Activated CD8-positive, alpha-beta memory T cell treated with anti-CD3 and anti-CD28 coated beads, Interleukin-2, amount 50 U/mL, for 1 hour (primary cell): ENCODE measurements around the gene IKBIP.
"Not testable (repeated sequence)": the region's sequence is repeated elsewhere in the genome, so short reads cannot be mapped to it uniquely, and the experiment has no call there.

Experiments
- DNase-seq: peaks from one replicate; pipeline ENCODE4 v3.0.0-alpha.2; 2020; ENCODE audit errors: extremely low read depth

The IKBIP gene

GRCh38 chr12:98644712-98645571 is at the start of gene IKBIP, which contains the start of gene APAF1:
IKBIP (minus strand) TSS chr12:98644788; CDS start chr12:98644701, 87 bp downstream.
APAF1 (plus strand) TSS chr12:98645290; CDS start chr12:98648360, 3,070 bp downstream.
- DNase-seq, result peak; percentile 72

- no peak for DNase-seq
Measured at GRCh38 chr12:98691351-98691750, 46.8 kb upstream of the IKBIP start.

- no peak for DNase-seq
Measured at GRCh38 chr12:98686603-98687002, 42.0 kb upstream of the IKBIP start.

- no peak for DNase-seq
Measured at GRCh38 chr12:98684199-98684598, 39.6 kb upstream of the IKBIP start.

GRCh38 chr12:98679611-98680005 is 35.0 kb upstream of the IKBIP start:
- DNase-seq, result no peak

GRCh38 chr12:98678946-98679610 is 34.5 kb upstream of the IKBIP start:
- DNase-seq, result no peak

- no peak for DNase-seq
Measured at GRCh38 chr12:98678236-98678945, 33.8 kb upstream of the IKBIP start.

GRCh38 chr12:98674841-98675240 is 30.3 kb upstream of the IKBIP start:
- no peak for DNase-seq

GRCh38 chr12:98671459-98671858 is 26.9 kb upstream of the IKBIP start:
- DNase-seq, result no peak

GRCh38 chr12:98669751-98670150 is 25.2 kb upstream of the IKBIP start:
- DNase-seq, result no peak

- DNase-seq, result no peak
Measured at GRCh38 chr12:98660521-98660920, 15.9 kb upstream of the IKBIP start.

- no peak for DNase-seq
Measured at GRCh38 chr12:98656289-98657101, 11.9 kb upstream of the IKBIP start.

- DNase-seq, result no peak
Measured at GRCh38 chr12:98653866-98654493, 9.4 kb upstream of the IKBIP start.

GRCh38 chr12:98651328-98651727 is 6.7 kb upstream of the IKBIP start:
- no peak for DNase-seq

- no peak for DNase-seq
Measured at GRCh38 chr12:98646294-98647090, 1.9 kb upstream of the IKBIP start.

- DNase-seq, result no peak
Measured at GRCh38 chr12:98645572-98646067, 1.0 kb upstream of the IKBIP start.

GRCh38 chr12:98644433-98644711 is 216 bp downstream of the IKBIP start:
- no peak for DNase-seq

GRCh38 chr12:98642801-98643200 is 1.8 kb downstream of the IKBIP start:
- DNase-seq, result not testable (repeated sequence)

- DNase-seq, result no peak
Measured at GRCh38 chr12:98639491-98639890, 5.1 kb downstream of the IKBIP start.

- DNase-seq, result no peak
Measured at GRCh38 chr12:98638009-98638408, 6.6 kb downstream of the IKBIP start.
